Mesothelial cell of epicardium (in vitro differentiated cells): ENCODE measurements around the gene SLC2A11. TPM values are rescaled to one million over a fixed set of nuclear protein-coding genes. Genes with fewer than 3 reads are reported as not detected.

ENCODE experiments used
- DNase-seq, 2 experiments: peaks; one replicate each; pipeline ENCODE4 v3.0.0; 2021; ENCODE audit warnings: low spot score in 2 of 2; ENCODE audit not compliant: unreplicated experiment in 2 of 2
- H3K27ac Mint-ChIP-seq: 2 replicates; pipeline ENCODE4 v1.8.0; 2021; ENCODE audit warnings: mixed read lengths
- H3K27me3 Mint-ChIP-seq: 2 replicates; pipeline ENCODE4 v1.8.0; 2021; ENCODE audit warnings: low read depth, mixed read lengths
- H3K36me3 Mint-ChIP-seq: 2 replicates; pipeline ENCODE4 v1.8.0; 2021; ENCODE audit warnings: mixed read lengths
- H3K4me1 Mint-ChIP-seq: 2 replicates; pipeline ENCODE4 v1.8.0; 2021; ENCODE audit warnings: mixed read lengths
- H3K4me3 Mint-ChIP-seq: 2 replicates; pipeline ENCODE4 v1.8.0; 2021; ENCODE audit warnings: mild to moderate bottlenecking, moderate library complexity, mixed read lengths
- H3K9me3 Mint-ChIP-seq: 2 replicates; pipeline ENCODE4 v1.8.0; 2021; ENCODE audit warnings: mixed read lengths
- CTCF ChIP-seq: fragments of 200-600 bp; sonication (generic); IDR thresholded peaks from one replicate; pipeline ENCODE4 v1.5.0; 2021; ENCODE audit warnings: antibody characterized with exemption; ENCODE audit not compliant: unreplicated experiment
- total RNA-seq: library from RNA; stranded (reverse); gene quantifications from 3 replicates; pipeline ENCODE4 v1.2.1, GENCODE V29; 2021

The SLC2A11 gene
- total RNA-seq, 1 donor from 2014 or later, result 112 TPM

- no peak overlapping the region for H3K4me3 Mint-ChIP-seq
- H3K4me1 Mint-ChIP-seq, result peaks cover 28% of the 10 kb centered on the region
- H3K36me3 Mint-ChIP-seq, result peaks cover 24% of the 10 kb centered on the region
- no peak for TF ChIP-seq CTCF
- peaks cover 2% of the 10 kb centered on the region for H3K27me3 Mint-ChIP-seq
- no peak for DNase-seq
- H3K27ac Mint-ChIP-seq, result no peak overlapping the region
- H3K9me3 Mint-ChIP-seq, result peaks cover 5% of the 10 kb centered on the region
Measured at GRCh38 chr22:23834406-23834792, 23.3 kb upstream of the SLC2A11 start.

DNA sequence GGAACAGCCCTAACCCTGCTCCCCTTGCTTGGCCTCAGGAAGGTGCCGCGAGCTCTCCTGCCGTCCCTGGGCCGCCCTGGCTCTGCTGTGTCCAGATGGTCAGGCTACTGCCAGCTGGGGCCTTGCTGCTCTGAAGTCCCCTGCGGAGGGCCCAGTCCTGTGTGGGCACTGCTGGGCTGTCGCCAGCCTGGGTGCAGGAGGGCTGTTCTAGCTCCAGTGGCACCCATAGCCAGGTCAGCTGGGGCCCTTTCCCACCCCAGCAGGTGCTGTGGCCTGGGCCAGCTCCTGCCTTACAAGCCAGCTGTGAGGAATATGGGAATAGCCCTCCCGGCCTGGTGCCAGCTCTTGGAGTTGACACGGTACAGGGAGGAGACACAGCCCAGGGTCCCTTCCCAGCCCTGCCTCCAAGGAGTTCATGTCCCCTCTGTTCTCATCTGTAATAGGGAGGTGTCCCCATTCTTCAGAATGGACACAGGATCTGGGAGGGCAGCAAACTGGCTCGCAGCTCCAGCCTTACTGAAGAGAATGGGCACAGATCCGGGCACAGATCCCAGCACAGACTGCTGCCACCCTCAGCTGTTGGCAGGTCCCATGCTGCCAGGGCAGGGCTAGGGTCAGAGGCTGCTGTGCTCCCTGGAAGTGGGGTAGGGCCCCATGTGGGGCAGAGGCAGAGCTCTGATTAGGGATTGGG lies 22.7 kb upstream of the SLC2A11 start:
- no peak for DNase-seq
- TF ChIP-seq CTCF, result no peak
- peaks cover 2% of the 10 kb centered on the region for H3K27me3 Mint-ChIP-seq
- H3K27ac Mint-ChIP-seq, result no peak overlapping the region
- H3K4me3 Mint-ChIP-seq, result no peak overlapping the region
- peaks cover 32% of the 10 kb centered on the region for H3K4me1 Mint-ChIP-seq
- H3K36me3 Mint-ChIP-seq, result peaks cover 18% of the 10 kb centered on the region
- no peaks in the 10 kb centered on the region for H3K9me3 Mint-ChIP-seq

DNA sequence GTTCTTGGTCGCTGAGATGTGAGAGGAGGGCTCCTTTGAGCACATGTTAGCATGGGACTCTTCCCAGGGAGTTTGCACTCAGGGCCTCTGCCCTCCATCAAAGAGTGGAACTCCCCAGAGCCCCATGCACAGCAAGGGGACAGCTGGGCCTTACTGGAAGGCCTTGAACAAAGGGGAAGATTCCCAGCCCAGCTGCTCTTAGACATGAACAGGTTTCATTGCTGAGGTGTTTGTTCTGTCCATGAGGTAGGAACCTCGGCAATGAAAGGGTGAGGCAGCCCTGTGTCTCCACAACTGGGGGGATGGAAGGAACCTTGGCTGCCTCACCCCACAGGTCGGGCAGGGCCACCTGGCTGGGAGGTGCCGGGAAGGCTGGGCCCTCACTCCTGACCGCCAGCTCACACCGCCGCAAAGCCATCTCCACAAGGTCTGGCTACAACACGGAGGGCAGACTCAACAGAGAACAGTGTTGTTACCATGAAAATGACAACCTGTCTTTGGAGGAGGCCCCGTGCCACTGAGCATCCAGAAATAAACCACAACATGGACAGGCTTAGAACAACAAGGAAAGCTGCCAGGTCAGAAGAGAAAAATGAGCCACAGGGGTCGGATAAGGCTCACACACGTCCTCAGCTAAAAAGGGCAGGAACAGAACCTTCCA lies 22.1 kb upstream of the SLC2A11 start:
- Mint-ChIP-seq H3K27ac (peak overlapping the region; percentile 70), H3K4me3 (no peak overlapping the region), H3K36me3 (peaks cover 13% of the 10 kb centered on the region), H3K4me1 (peaks cover 30% of the 10 kb centered on the region), H3K27me3 (peaks cover 2% of the 10 kb centered on the region), H3K9me3 (no peaks in the 10 kb centered on the region)
- no peak for TF ChIP-seq CTCF
- DNase-seq, result no peak

GRCh38 chr22:23836281-23836680 lies 21.4 kb upstream of the SLC2A11 start:
- H3K36me3 Mint-ChIP-seq, result peaks cover 8% of the 10 kb centered on the region
- TF ChIP-seq CTCF, result no peak
- peaks cover 2% of the 10 kb centered on the region for H3K27me3 Mint-ChIP-seq
- H3K27ac Mint-ChIP-seq, result peak overlapping the region; percentile 70
- H3K9me3 Mint-ChIP-seq, result no peaks in the 10 kb centered on the region
- H3K4me1 Mint-ChIP-seq, result peaks cover 37% of the 10 kb centered on the region
- DNase-seq, result no peak
- H3K4me3 Mint-ChIP-seq, result peak overlapping the region; percentile 36

DNA sequence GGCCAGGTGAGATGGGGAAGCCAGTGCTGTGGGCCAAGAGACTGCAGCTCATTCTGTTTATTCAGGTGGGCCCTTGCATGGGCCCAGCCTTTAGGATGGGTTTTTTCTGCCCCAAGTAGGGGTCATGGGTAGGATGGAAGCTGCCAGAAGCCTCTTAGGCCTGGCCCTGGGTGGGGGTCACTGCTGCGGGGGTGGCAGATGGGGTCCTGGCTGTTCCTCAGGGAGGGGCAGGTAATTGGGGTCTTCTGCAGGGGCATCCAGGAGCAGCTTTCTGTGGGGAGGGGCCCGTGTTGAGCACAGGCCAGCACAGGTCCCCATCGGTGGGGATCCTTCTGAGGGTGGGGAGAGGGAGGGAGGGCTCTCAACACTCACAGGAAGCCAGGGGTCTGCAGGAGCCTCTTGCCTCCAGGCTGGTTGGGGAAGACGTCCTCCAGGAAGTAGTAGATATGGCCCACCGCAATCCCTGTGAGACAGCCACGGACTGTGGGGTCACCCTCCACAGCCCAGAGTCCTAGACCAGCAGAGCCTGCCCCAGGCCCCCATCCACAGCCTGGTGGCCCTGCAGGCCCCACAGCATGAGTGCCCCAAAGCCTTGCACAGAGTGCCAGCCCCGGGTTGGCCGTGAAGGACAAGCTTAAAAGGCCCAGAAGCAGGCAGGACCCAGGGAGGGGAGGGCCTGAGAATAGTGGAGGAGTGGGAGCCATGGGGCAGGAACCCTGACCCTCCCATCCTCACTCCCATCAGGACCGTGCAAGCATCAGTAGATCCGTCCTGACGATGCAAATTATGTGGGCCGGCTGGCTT lies 20.8 kb upstream of the SLC2A11 start:
- H3K4me3 Mint-ChIP-seq, result peak overlapping the region; percentile 79
- H3K27me3 Mint-ChIP-seq, result peaks cover 2% of the 10 kb centered on the region
- no peaks in the 10 kb centered on the region for H3K9me3 Mint-ChIP-seq
- TF ChIP-seq CTCF, result no peak
- DNase-seq, result no peak
- peaks cover 7% of the 10 kb centered on the region for H3K36me3 Mint-ChIP-seq
- peaks cover 43% of the 10 kb centered on the region for H3K4me1 Mint-ChIP-seq
- peak overlapping the region; percentile 76 for H3K27ac Mint-ChIP-seq
